WTC11 (cell line): ENCODE results near the gene RNGTT. TPM values are rescaled to one million over a fixed set of nuclear protein-coding genes. Genes with fewer than 3 reads are reported as not detected.

Source experiments
- ATAC-seq: fragments of 200-7000 bp; cut with Tn5 transposase; 2 replicates; pipeline ENCODE4 v1.10.0; 2021; ENCODE audit warnings: mild to moderate bottlenecking, moderate library complexity
- CTCF ChIA-PET: fragments of 300-600 bp; sonication (Branson Sonifier 250); formaldehyde crosslinking; loops from one replicate; lab custom pipeline; 2021; ENCODE audit warnings: antibody characterized with exemption; lab: Charles Lee
- POLR2A ChIA-PET: fragments of 350-600 bp; sonication (Branson Sonifier 250); formaldehyde crosslinking; loops from one replicate; lab custom pipeline; 2021; ENCODE audit warnings: antibody characterized with exemption; lab: Charles Lee
- DNase-seq: peaks from one replicate; pipeline ENCODE4 v3.0.0; 2021; ENCODE audit warnings: low spot score
- H3K27ac Mint-ChIP-seq: 2 replicates; pipeline ENCODE4 v1.8.0; 2021; ENCODE audit warnings: mixed read lengths
- H3K27me3 Mint-ChIP-seq: 2 replicates; pipeline ENCODE4 v1.8.0; 2021; ENCODE audit warnings: low read depth, mild to moderate bottlenecking, moderate library complexity, mixed read lengths
- H3K36me3 Mint-ChIP-seq: 2 replicates; pipeline ENCODE4 v1.8.0; 2021; ENCODE audit warnings: mixed read lengths
- H3K4me1 Mint-ChIP-seq: 2 replicates; pipeline ENCODE4 v1.8.0; 2022; ENCODE audit warnings: mixed read lengths
- H3K4me3 Mint-ChIP-seq: 2 replicates; pipeline ENCODE4 v1.8.0; 2021; ENCODE audit warnings: mild to moderate bottlenecking, moderate library complexity, mixed read lengths
- H3K9me3 Mint-ChIP-seq: 2 replicates; pipeline ENCODE4 v1.8.0; 2021; ENCODE audit warnings: mixed read lengths
- ATF1 ChIP-seq: sonication (generic); formaldehyde crosslinking; IDR thresholded peaks from 2 replicates; pipeline ENCODE4 v1.8.1; 2023; ENCODE audit warnings: mild to moderate bottlenecking, moderate library complexity, missing genetic modification reagents
- CBFB ChIP-seq: sonication (generic); formaldehyde crosslinking; IDR thresholded peaks from 2 replicates; pipeline ENCODE4 v1.8.1; 2022; ENCODE audit warnings: mild to moderate bottlenecking, low read depth, missing genetic modification reagents
- ESRRA ChIP-seq: sonication (generic); formaldehyde crosslinking; IDR thresholded peaks from 2 replicates; pipeline ENCODE4 v1.8.1; 2022; ENCODE audit warnings: mild to moderate bottlenecking, missing genetic modification reagents, borderline replicate concordance
- ETV6 ChIP-seq: sonication (generic); formaldehyde crosslinking; IDR thresholded peaks from 2 replicates; pipeline ENCODE4 v1.8.1; 2022; ENCODE audit warnings: mild to moderate bottlenecking, missing genetic modification reagents
- FOXJ3 ChIP-seq: sonication (generic); formaldehyde crosslinking; IDR thresholded peaks from 2 replicates; pipeline ENCODE4 v1.9.0; 2021; ENCODE audit warnings: missing genetic modification reagents, mild to moderate bottlenecking, borderline replicate concordance
- GABPB1 ChIP-seq: sonication (generic); formaldehyde crosslinking; IDR thresholded peaks from 2 replicates; pipeline ENCODE4 v1.8.1; 2023; ENCODE audit warnings: mild to moderate bottlenecking, missing genetic modification reagents
- GRHL2 ChIP-seq: fragments of 250-450 bp; sonication (Bioruptor Pico); IDR thresholded peaks from 2 replicates; pipeline ENCODE4 v1.8.0; 2022; ENCODE audit warnings: mild to moderate bottlenecking, moderate library complexity; ENCODE audit not compliant: insufficient replicate concordance, severe bottlenecking
- HMGA2 ChIP-seq: fragments of 250-450 bp; sonication (Bioruptor Pico); IDR thresholded peaks from 2 replicates; pipeline ENCODE4 v1.4.0; 2021; ENCODE audit warnings: mild to moderate bottlenecking, moderate library complexity
- JUN ChIP-seq: sonication (generic); formaldehyde crosslinking; IDR thresholded peaks from 2 replicates; pipeline ENCODE4 v1.8.0; 2023; ENCODE audit warnings: mild to moderate bottlenecking, missing genetic modification reagents
- NFATC4 ChIP-seq: fragments of 250-450 bp; sonication (Bioruptor Pico); IDR thresholded peaks from 2 replicates; pipeline ENCODE4 v1.9.0; 2021; ENCODE audit warnings: mild to moderate bottlenecking
- OVOL2 ChIP-seq: fragments of 250-450 bp; sonication (Bioruptor Pico); IDR thresholded peaks from 2 replicates; pipeline ENCODE4 v1.9.0; 2021; ENCODE audit warnings: mild to moderate bottlenecking, borderline replicate concordance
- ZNF396 ChIP-seq: fragments of 250-450 bp; sonication (Bioruptor Pico); IDR thresholded peaks from 2 replicates; pipeline ENCODE4 v1.8.0; 2021; ENCODE audit warnings: mild to moderate bottlenecking, moderate library complexity, borderline replicate concordance
- total RNA-seq: library from RNA; stranded (reverse); gene quantifications from 3 replicates; pipeline ENCODE4 v1.2.3, GENCODE V29; 2021
- TF ChIP-seq, protein P1 (sequence below): sonication (generic); formaldehyde crosslinking; IDR thresholded peaks from 2 replicates; pipeline ENCODE4 v1.8.1; 2022; ENCODE audit warnings: mild to moderate bottlenecking, missing genetic modification reagents, moderate library complexity, borderline replicate concordance
- TF ChIP-seq, protein P2 (sequence below): sonication (generic); formaldehyde crosslinking; IDR thresholded peaks from 2 replicates; pipeline ENCODE4 v1.8.0; 2022; ENCODE audit warnings: mild to moderate bottlenecking, missing genetic modification reagents
- TF ChIP-seq, protein P3 (sequence below): sonication (generic); formaldehyde crosslinking; IDR thresholded peaks from 2 replicates; pipeline ENCODE4 v1.8.0; 2023; ENCODE audit warnings: mild to moderate bottlenecking, missing genetic modification reagents
- TF ChIP-seq, protein P4 (sequence below): sonication (generic); formaldehyde crosslinking; IDR thresholded peaks from 2 replicates; pipeline ENCODE4 v1.8.1; 2023; ENCODE audit warnings: mild to moderate bottlenecking, missing genetic modification reagents
- TF ChIP-seq, protein P5 (sequence below): fragments of 250-450 bp; sonication (Bioruptor Pico); conservative IDR thresholded peaks from 2 replicates; pipeline ENCODE4 v1.9.0; 2021; ENCODE audit warnings: mild to moderate bottlenecking
- TF ChIP-seq, protein P6 (sequence below): fragments of 200-600 bp; IDR thresholded peaks from 2 replicates; pipeline ENCODE4 v1.8.0; 2022; ENCODE audit warnings: antibody characterized with exemption
- TF ChIP-seq, protein P7 (sequence below): sonication (generic); formaldehyde crosslinking; IDR thresholded peaks from 2 replicates; pipeline ENCODE4 v1.8.1; 2023; ENCODE audit warnings: mild to moderate bottlenecking, moderate library complexity, missing genetic modification reagents

RNGTT gene
- total RNA-seq, 1 experiment from 2014 or later, result 20.4 TPM

DNA sequence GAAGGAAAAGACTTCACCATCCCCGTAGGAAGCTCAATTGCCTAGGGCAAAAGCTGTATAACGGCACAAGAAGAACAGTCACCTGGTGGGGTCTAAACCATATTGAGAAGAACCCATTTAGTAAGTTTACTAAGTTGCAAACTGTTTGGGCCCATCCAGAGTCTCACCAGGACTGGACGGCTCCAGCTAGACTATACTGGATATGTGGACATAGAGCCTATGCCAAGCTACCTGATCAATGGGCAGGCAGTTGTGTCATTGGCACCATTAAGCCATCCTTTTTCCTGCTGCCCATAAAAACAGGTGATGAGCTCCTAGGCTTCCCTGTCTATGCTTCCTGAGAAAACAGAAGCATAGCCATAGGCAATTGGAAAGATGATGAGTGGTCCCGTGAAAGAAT, 293.9 kb downstream of the RNGTT start (continued):
- no peak for TF ChIP-seq FOXJ3 (CRISPR knock-in tag)

DNA sequence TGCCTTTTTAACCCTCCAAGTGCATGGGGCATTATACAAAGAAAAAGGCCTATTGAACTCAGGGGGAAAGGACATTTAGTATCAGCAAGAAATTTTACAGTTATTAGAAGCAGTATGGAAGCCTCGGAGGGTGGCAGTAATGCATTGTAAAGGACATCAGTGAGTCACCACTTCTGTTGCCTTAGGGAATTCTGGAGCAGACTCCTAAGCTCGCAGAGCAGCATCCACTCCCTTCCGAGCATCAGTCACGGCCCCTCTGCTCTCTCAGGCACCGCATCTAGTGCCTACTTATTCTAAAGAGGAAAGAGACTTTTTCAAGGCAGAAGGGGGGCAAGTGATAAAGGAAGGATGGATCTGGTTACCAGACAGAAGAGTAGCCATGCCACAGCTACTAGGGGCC, 296.5 kb downstream of the RNGTT start:
- POLR2A ChIA-PET, result no interaction called here
- H3K4me1 Mint-ChIP-seq, result no peaks in the 10 kb centered on the region
- ATAC-seq, result no peak
- no peaks in the 10 kb centered on the region for H3K27me3 Mint-ChIP-seq
- DNase-seq, result no peak
- H3K27ac Mint-ChIP-seq, result no peak overlapping the region
- H3K9me3 Mint-ChIP-seq, result peaks cover 53% of the 10 kb centered on the region
- no peak for TF ChIP-seq JUN (CRISPR knock-in tag)
- TF ChIP-seq OVOL2 (CRISPR knock-in tag), result no peak
- TF ChIP-seq, protein P1, sequence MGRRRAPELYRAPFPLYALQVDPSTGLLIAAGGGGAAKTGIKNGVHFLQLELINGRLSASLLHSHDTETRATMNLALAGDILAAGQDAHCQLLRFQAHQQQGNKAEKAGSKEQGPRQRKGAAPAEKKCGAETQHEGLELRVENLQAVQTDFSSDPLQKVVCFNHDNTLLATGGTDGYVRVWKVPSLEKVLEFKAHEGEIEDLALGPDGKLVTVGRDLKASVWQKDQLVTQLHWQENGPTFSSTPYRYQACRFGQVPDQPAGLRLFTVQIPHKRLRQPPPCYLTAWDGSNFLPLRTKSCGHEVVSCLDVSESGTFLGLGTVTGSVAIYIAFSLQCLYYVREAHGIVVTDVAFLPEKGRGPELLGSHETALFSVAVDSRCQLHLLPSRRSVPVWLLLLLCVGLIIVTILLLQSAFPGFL, result no peak
- TF ChIP-seq, protein P2, sequence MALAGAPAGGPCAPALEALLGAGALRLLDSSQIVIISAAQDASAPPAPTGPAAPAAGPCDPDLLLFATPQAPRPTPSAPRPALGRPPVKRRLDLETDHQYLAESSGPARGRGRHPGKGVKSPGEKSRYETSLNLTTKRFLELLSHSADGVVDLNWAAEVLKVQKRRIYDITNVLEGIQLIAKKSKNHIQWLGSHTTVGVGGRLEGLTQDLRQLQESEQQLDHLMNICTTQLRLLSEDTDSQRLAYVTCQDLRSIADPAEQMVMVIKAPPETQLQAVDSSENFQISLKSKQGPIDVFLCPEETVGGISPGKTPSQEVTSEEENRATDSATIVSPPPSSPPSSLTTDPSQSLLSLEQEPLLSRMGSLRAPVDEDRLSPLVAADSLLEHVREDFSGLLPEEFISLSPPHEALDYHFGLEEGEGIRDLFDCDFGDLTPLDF (CRISPR knock-in tag), result no peak
- TF ChIP-seq HMGA2 (CRISPR knock-in tag), result no peak
- TF ChIP-seq ZNF396, result no peak
- TF ChIP-seq, protein P3, sequence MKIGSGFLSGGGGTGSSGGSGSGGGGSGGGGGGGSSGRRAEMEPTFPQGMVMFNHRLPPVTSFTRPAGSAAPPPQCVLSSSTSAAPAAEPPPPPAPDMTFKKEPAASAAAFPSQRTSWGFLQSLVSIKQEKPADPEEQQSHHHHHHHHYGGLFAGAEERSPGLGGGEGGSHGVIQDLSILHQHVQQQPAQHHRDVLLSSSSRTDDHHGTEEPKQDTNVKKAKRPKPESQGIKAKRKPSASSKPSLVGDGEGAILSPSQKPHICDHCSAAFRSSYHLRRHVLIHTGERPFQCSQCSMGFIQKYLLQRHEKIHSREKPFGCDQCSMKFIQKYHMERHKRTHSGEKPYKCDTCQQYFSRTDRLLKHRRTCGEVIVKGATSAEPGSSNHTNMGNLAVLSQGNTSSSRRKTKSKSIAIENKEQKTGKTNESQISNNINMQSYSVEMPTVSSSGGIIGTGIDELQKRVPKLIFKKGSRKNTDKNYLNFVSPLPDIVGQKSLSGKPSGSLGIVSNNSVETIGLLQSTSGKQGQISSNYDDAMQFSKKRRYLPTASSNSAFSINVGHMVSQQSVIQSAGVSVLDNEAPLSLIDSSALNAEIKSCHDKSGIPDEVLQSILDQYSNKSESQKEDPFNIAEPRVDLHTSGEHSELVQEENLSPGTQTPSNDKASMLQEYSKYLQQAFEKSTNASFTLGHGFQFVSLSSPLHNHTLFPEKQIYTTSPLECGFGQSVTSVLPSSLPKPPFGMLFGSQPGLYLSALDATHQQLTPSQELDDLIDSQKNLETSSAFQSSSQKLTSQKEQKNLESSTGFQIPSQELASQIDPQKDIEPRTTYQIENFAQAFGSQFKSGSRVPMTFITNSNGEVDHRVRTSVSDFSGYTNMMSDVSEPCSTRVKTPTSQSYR (CRISPR knock-in tag), result no peak
- no peak for TF ChIP-seq GABPB1 (CRISPR knock-in tag)
- TF ChIP-seq, protein P4, sequence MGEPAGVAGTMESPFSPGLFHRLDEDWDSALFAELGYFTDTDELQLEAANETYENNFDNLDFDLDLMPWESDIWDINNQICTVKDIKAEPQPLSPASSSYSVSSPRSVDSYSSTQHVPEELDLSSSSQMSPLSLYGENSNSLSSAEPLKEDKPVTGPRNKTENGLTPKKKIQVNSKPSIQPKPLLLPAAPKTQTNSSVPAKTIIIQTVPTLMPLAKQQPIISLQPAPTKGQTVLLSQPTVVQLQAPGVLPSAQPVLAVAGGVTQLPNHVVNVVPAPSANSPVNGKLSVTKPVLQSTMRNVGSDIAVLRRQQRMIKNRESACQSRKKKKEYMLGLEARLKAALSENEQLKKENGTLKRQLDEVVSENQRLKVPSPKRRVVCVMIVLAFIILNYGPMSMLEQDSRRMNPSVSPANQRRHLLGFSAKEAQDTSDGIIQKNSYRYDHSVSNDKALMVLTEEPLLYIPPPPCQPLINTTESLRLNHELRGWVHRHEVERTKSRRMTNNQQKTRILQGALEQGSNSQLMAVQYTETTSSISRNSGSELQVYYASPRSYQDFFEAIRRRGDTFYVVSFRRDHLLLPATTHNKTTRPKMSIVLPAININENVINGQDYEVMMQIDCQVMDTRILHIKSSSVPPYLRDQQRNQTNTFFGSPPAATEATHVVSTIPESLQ (CRISPR knock-in tag), result no peak
- no peak for TF ChIP-seq ESRRA
- TF ChIP-seq NFATC4, result no peak
- TF ChIP-seq, protein P5, sequence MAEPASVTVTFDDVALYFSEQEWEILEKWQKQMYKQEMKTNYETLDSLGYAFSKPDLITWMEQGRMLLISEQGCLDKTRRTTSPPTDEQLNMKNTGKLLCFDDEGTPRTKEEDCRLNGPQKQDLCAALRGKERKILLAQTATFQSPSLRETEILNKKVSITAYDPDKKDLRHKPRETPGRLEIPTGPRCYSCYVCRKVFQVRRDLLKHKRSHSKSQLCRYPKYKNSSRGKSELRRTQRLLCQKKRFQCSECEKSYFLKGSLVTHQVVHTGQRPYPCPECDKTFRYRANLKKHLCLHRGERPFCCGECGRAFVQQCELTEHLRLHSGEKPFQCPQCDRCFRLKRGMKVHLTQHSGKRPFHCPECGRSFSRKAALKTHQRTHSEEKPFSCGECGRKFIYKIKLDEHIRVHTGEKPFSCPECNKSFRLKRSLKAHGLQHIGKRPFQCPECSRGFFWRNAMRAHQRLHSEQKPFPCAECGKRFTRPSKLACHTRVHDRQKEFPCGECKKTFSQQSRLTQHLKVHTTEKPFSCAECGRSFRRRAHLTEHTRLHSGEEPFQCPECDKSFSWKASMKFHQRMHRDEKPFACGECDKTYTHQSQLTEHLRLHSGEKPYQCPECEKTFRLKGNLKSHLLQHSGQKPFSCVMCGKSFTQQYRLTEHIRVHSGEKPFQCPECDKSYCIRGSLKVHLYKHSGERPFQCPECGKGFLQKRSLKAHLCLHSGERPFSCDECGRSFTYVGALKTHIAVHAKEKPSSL, result no peak
- no peak for TF ChIP-seq ETV6 (CRISPR knock-in tag)
- H3K36me3 Mint-ChIP-seq, result peaks cover 45% of the 10 kb centered on the region
- H3K4me3 Mint-ChIP-seq, result no peak overlapping the region
- CTCF ChIA-PET, result no interaction called here

DNA sequence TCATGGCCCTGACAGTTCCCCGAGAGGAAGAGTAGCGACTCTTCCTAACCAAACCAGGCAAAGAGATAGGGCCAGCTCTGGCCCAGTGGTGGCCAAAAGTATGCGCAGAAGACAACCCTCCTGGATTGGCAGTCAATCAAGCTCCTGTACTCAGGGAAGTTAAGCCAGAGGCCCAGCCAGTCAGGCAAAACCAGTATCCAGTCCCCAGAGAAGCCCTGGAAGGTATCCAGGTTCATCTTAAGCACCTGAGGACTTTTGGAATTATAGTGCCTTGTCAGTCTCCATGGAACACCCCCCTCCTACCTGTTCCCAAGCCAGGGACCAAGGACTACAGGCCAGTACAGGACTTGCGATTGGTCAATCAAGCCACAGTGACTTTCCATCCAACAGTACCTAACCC, 298.3 kb downstream of the RNGTT start:
- H3K27ac Mint-ChIP-seq, result no peak overlapping the region
- no peak for TF ChIP-seq GRHL2 (CRISPR knock-in tag)
- no peak for TF ChIP-seq ATF1 (CRISPR knock-in tag)
- TF ChIP-seq, protein P6, sequence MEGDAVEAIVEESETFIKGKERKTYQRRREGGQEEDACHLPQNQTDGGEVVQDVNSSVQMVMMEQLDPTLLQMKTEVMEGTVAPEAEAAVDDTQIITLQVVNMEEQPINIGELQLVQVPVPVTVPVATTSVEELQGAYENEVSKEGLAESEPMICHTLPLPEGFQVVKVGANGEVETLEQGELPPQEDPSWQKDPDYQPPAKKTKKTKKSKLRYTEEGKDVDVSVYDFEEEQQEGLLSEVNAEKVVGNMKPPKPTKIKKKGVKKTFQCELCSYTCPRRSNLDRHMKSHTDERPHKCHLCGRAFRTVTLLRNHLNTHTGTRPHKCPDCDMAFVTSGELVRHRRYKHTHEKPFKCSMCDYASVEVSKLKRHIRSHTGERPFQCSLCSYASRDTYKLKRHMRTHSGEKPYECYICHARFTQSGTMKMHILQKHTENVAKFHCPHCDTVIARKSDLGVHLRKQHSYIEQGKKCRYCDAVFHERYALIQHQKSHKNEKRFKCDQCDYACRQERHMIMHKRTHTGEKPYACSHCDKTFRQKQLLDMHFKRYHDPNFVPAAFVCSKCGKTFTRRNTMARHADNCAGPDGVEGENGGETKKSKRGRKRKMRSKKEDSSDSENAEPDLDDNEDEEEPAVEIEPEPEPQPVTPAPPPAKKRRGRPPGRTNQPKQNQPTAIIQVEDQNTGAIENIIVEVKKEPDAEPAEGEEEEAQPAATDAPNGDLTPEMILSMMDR, result no peak
- TF ChIP-seq, protein P7, sequence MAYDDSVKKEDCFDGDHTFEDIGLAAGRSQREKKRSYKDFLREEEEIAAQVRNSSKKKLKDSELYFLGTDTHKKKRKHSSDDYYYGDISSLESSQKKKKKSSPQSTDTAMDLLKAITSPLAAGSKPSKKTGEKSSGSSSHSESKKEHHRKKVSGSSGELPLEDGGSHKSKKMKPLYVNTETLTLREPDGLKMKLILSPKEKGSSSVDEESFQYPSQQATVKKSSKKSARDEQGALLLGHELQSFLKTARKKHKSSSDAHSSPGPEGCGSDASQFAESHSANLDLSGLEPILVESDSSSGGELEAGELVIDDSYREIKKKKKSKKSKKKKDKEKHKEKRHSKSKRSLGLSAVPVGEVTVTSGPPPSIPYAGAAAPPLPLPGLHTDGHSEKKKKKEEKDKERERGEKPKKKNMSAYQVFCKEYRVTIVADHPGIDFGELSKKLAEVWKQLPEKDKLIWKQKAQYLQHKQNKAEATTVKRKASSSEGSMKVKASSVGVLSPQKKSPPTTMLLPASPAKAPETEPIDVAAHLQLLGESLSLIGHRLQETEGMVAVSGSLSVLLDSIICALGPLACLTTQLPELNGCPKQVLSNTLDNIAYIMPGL (CRISPR knock-in tag), result no peak
- no peak for TF ChIP-seq CBFB

More for the DNA sequence above, 298.3 kb downstream of the RNGTT start:
- Mint-ChIP-seq H3K9me3 (peaks cover 53% of the 10 kb centered on the region), H3K4me1 (no peaks in the 10 kb centered on the region), H3K36me3 (peaks cover 40% of the 10 kb centered on the region), H3K27me3 (no peaks in the 10 kb centered on the region), H3K4me3 (no peak overlapping the region)
- ATAC-seq, result no peak
- DNase-seq, result no peak
- CTCF ChIA-PET, result no interaction called here
- POLR2A ChIA-PET, result no interaction called here
